Subcutaneous adipose tissue (tissue), 4 donors: ENCODE data around the gene NT5C1A. TPM values are rescaled to one million over a fixed set of nuclear protein-coding genes. Genes with fewer than 3 reads are reported as not detected.

Experiments used
- total RNA-seq, 4 donors: library from RNA; depleted of rRNA; stranded (reverse); fragments of >200 nt; gene quantifications; one replicate each; pipeline ENCODE4 v1.1.0, GENCODE V29; 2016
- TF ChIP-seq, protein P1 (sequence below): fragments of 450-650 bp; IDR thresholded peaks from one replicate; pipeline ENCODE4 v1.5.1; 2016; ENCODE audit warnings: low read depth, mild to moderate bottlenecking, control low read depth, antibody characterized with exemption, moderate library complexity

NT5C1A gene
- total RNA-seq, 4 donors from 2014 or later: not detected

DNA sequence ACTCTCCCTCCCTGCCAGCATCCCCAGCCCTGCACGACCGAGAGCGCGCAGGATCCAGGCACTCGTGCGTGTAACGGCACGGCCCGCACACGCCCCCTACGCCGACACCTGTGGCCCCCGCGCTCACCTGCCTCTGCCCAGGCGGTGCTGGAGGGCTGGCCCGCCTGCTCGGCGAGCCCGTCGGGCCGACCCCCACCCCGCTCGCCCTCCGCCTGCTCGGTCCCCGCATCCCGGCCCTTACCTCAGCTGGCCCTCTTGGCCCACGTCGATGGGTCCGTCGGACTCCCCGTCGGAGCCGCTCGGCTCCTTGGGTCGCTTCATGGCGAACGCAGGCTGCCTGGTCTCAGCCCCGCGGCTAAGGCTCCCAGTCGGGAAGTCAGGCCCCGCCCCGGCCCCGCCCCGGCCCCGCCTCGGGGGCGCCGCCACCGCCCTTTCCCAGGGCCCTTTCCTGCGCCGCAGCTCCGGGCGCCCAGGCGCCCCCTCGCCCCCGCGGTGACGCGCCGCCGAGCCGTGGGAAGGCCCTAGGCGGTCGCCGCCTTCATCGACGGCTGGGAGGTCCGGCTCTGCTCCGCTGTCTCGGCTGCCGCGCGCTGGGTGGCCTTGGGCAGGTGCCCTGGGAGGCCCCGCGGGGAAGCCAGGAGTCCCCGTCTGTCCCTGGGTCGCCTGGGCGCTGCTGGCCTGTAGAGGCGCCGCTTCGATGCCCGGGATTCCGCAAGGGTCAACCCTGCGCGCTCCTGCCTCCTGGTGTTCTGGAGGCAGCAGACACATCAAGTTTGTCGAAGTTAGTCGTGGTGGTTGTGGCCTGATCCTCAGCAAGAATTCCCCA is 32.4 kb downstream of the NT5C1A start, which contains the start of gene HEYL:
HEYL (minus strand) TSS at position 339 of the 826 bp plus-strand sequence; CDS start at position 321, 18 bp downstream.
- TF ChIP-seq, protein P1, sequence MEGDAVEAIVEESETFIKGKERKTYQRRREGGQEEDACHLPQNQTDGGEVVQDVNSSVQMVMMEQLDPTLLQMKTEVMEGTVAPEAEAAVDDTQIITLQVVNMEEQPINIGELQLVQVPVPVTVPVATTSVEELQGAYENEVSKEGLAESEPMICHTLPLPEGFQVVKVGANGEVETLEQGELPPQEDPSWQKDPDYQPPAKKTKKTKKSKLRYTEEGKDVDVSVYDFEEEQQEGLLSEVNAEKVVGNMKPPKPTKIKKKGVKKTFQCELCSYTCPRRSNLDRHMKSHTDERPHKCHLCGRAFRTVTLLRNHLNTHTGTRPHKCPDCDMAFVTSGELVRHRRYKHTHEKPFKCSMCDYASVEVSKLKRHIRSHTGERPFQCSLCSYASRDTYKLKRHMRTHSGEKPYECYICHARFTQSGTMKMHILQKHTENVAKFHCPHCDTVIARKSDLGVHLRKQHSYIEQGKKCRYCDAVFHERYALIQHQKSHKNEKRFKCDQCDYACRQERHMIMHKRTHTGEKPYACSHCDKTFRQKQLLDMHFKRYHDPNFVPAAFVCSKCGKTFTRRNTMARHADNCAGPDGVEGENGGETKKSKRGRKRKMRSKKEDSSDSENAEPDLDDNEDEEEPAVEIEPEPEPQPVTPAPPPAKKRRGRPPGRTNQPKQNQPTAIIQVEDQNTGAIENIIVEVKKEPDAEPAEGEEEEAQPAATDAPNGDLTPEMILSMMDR: no peak

DNA sequence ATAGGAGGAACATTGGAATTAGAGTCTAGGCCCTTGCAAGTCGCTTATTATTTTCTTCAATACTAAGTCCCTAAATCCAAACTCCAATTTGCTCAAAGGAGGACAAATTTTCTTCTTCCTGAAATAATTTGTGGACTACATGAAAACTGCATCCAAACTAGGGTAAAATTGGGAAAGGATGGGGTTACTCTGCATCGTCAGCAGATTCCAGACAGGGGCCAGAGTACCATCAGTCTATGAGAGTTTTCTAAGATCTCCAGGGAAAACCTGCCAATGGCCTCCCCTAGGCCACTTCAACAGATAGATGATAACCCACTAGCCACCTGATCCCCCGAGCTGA is 33.0 kb downstream of the NT5C1A start:
- TF ChIP-seq, protein P1: no peak

DNA sequence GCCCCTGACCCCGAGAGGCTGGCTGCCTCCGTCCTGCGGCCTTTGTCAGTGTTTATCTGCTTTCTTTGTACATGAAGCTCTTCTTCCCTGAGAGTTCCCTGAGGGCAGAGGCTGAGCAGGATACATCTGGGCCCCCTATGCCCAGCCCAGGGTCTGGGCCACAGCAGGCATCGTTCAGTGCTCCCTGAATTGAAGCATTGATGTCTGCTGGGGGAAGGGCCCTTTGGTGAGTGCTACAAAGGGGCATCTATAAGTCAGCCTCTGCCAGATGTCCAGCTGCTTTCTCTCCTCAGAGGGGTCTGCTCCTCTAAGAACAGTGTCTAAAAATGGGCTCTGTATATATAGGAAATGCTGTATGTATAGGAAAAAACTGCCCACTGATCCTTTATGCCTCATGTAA is 34.5 kb downstream of the NT5C1A start:
- TF ChIP-seq, protein P1: no peak

DNA sequence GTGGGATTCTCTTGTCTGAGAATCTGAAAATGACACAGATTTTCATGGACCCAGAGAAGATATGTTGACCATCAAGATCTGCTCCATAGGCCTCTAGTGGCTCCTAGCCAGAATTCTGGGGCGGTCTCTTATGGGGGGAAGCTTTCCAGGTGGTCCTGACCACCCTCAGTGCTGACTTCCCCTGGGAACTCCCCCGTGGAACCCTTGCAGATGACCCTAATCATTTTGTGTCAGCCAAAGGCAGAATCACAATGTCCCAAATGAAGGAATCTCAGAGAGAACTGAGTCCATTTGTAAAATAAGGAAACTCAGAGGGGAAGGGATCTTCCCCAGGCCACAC is 36.1 kb downstream of the NT5C1A start:
- TF ChIP-seq, protein P1: no peak

DNA sequence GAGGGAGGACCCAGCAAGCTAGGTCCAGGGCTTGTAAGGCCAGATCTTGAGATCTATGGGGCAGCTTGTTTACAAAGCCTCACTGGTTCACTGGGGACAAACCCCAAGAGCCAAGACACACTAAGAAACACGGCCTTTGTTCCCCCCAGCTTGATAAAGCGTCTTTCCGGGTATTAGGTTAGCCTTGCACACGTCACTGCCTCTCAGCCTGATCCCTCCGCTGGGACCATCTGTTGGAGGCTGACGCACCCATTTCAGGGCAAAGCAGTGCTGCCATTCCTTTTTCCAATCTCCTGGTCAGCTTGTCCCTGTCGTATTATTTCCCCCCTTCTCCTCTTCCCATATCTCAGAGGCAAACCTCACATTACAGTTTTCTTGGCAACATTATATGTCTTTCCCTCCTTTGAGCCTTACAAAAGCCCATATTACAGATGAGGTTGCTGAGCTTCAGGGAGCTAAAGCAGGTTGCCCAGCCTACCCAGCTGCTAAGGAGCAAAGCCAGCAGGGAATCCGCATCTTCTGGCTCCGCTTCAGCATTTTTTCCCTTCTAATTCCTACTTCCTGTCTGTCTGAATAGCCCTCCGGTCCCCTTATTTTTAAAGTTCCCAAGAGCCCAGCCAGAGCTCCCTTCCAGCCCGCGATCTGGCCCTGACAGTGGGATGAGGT is 36.6 kb downstream of the NT5C1A start:
- TF ChIP-seq, protein P1: no peak

DNA sequence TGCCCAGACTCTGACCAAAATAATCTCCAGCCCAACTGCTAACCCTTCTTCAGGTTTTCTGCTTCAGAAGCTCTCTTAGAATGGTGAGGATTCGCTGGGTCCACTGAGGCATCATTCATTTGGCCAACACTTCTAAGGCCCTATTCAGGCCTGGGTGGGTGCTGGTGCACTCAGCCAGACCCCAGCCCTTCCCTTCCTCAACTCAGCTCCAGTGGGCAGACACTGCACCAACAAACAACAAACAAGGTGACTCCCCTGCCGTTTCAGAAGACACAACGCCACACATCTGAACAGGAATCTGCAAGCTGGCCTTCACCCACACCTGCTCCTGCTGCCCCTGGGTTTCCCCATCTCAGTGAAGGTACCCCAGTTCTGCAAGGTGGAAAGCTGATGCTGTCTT is 38.5 kb downstream of the NT5C1A start:
- TF ChIP-seq, protein P1: no peak

DNA sequence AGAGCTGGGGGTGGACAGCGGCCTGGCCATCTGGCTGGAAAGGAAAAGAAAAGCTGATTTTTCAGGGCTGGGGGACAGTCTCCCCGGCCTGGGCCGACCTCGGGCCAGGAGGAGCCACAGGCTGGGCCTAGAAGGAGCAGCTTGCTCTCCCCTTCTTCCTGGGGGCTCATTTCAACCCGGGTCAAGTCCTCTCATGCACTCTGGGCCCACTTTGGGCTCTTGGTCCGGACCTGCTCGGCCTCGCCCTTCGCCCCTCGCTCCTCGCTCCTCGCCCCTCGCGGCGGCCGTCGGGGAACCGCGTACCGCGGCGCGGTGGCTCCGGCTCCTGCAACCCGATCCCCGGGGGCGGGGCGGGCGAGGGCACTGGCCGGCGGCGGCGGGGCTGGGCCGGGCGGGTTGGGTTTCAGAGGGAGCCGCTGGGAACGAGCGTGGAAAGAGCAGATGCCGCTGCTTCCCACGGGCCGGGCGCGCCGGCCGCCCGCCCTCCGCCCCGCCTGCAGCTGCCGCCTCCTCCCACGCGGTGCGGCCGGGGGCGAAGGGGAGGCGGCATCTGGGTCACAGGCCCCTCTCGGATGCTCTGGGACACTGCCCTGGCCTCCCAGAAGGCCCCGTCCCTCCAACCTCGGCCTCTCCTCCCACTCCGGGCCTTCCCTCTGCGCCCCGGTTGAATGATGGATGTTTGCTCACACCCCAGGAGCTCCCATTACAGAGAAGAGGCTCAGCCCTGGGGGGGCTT is 39.1 kb downstream of the NT5C1A start:
- TF ChIP-seq, protein P1: no peak
